ENCODE data around the gene OR4C15.

Gene OR4C15

DNA sequence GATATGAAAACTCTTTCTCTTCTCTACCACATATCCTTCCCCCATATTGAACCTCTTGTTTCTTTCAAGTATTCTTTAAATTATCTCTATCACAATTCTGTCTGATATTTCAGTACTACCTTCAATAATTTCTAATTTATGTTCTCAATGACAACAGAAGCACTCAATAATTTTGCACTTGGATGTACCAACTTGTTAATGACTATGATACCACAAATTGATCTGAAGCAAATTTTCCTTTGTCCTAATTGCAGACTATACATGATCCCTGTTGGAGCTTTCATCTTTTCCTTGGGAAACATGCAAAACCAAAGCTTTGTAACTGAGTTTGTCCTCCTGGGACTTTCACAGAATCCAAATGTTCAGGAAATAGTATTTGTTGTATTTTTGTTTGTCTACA lies at the start of gene OR4C15:
TSS of gene OR4C15 (plus strand) at position 301 of the 400 bp plus-strand sequence. CDS start at position 301, 0 bp downstream.
- in situ Hi-C loops (cut with MboI; ENCODE audit: low sequenced_read_pairs) = no loop called here

DNA sequence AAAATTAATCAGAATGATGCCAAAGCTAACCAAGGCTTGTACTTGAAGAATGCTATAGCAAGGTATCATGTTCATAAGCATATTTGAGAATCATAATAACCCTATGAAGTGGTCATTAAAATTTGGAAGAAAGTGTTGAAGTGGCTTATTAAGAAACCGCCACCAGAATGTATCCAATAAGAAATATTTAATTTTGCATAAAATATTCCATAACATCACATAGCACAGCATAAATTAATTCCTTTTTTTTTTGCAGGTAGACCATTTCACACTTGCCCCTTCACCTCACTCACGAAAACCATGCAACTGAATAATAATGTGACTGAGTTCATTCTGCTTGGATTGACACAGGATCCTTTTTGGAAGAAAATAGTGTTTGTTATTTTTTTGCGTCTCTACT lies 17.6 kb downstream of the OR4C15 start, which contains the start of gene OR4C16:
TSS of gene OR4C16 (plus strand) at position 301 of the 400 bp plus-strand sequence. CDS start at position 301, 0 bp downstream.
- in situ Hi-C loops (cut with MboI; ENCODE audit: low sequenced_read_pairs) = no loop called here

DNA sequence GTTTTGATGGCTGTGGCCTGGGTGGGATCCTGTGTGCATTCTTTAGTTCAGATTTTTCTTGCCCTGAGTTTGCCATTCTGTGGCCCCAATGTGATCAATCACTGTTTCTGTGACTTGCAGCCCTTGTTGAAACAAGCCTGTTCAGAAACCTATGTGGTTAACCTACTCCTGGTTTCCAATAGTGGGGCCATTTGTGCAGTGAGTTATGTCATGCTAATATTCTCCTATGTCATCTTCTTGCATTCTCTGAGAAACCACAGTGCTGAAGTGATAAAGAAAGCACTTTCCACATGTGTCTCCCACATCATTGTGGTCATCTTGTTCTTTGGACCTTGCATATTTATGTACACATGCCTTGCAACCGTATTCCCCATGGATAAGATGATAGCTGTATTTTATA lies 18.3 kb downstream of the OR4C15 start:
- in situ Hi-C loops (cut with MboI; ENCODE audit: low sequenced_read_pairs) = no loop called here
